Astrocyte of the spinal cord (primary cell): ENCODE results near the gene KLHL30.

Source experiments
- DNase-seq: peaks from one replicate; pipeline ENCODE4 v3.0.0; 2011; ENCODE audit warnings: low read depth, low spot score
- H3K4me3 ChIP-seq: 2 replicates; pipeline ENCODE4 v1.5.1; 2011; ENCODE audit warnings: low read depth, mild to moderate bottlenecking, low read length, moderate library complexity
- in situ Hi-C: cut with HindIII; loops from 2 replicates; pipeline ENCODE4 v1.10.0; 2017; ENCODE audit warnings: low sequenced_read_pairs
- TF ChIP-seq, protein P1 (sequence below): IDR thresholded peaks from 2 replicates; pipeline ENCODE4 v1.5.1; 2012; ENCODE audit warnings: low read depth, mild to moderate bottlenecking, low read length, inconsistent platforms

The KLHL30 gene

DNA sequence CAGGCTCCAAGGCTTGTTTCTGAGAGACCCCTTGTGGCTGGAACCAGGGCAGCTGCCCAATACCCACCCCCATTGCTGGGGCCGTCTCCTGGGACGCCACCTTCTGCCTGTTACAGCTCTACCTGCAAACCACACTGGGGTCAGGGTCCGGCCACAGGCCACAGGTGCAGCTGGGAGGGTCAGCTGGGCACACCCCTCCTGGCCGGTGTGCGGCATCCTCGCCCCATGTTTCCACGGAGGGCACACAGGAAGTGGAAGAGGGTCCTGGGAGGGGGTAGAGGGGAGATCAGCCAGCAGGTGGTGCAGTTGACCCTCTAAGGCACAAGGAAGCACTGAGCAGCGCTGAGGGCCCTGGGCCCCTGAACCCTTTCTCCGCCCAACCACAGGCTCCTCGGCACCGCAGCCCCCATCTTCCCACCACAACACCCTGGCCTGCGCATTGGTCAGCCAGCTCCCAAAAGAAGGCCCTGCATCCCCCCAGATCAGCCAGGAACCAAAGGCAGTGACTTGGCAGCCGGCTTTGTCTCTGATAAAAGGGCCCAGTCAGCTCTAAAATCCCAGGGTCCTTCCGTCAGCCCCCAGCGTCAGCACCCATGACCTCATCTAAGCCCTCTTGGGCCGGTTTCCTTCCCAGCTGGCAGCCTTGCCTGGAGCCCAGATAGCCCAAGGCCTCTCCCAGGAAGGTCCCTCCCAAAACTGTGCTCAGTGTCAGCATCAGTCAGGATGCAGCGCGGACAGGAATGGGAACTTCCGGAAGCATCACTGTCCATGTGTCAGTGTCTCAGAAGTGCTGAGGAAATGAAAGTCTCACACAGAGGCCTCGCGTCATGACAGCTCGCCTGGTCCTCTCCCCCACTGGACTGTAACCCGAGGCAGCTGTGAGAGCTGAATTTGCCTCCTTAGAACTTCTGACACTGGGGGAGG is 22.0 kb downstream of the KLHL30 start:
- TF ChIP-seq, protein P1, sequence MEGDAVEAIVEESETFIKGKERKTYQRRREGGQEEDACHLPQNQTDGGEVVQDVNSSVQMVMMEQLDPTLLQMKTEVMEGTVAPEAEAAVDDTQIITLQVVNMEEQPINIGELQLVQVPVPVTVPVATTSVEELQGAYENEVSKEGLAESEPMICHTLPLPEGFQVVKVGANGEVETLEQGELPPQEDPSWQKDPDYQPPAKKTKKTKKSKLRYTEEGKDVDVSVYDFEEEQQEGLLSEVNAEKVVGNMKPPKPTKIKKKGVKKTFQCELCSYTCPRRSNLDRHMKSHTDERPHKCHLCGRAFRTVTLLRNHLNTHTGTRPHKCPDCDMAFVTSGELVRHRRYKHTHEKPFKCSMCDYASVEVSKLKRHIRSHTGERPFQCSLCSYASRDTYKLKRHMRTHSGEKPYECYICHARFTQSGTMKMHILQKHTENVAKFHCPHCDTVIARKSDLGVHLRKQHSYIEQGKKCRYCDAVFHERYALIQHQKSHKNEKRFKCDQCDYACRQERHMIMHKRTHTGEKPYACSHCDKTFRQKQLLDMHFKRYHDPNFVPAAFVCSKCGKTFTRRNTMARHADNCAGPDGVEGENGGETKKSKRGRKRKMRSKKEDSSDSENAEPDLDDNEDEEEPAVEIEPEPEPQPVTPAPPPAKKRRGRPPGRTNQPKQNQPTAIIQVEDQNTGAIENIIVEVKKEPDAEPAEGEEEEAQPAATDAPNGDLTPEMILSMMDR = peak; percentile 34
- no peak for DNase-seq

DNA sequence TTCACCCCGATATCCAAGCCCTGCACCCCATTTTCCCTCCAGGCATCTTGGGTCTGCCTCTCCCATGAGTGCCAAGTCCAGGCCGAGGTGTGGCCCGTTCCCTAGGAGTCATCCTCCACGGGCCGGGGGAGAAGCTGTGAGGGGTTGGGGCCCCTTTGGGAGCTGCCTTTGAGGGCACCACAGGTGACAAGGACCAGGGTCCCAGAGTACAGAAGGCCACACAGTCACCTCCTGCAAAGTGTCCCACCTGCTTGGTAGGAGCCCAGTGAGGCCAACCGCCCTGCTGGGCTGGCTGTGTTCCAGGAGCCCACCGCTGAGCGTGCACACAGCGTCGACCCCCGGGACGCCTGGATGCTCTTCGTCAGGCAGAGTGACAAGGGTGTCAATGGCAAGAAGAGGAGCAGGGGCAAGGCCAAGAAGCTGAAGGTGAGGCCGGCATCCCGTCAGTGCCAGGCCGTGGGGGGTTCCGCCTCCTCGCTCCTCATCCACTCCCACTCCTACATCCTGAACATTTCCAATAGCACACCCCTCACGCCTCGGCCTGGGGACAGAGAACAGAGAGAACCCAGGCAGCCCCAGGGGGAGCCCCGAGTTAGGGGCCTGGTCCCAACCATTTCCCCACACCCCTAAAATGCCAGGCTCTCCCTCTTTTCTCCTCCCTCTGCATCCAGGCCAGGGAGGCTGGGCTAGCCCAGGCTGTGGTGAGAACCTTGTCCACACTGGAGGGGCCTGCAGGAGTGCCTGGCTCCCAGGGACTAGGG is 23.0 kb downstream of the KLHL30 start:
- no peak for DNase-seq
- H3K4me3 ChIP-seq = no peak overlapping the region
- TF ChIP-seq, protein P1 = no peak
- in situ Hi-C loops = no loop called here

More for the DNA sequence above, 22.0 kb downstream of the KLHL30 start:
- H3K4me3 ChIP-seq = no peak overlapping the region
- in situ Hi-C loops = no loop called here

DNA sequence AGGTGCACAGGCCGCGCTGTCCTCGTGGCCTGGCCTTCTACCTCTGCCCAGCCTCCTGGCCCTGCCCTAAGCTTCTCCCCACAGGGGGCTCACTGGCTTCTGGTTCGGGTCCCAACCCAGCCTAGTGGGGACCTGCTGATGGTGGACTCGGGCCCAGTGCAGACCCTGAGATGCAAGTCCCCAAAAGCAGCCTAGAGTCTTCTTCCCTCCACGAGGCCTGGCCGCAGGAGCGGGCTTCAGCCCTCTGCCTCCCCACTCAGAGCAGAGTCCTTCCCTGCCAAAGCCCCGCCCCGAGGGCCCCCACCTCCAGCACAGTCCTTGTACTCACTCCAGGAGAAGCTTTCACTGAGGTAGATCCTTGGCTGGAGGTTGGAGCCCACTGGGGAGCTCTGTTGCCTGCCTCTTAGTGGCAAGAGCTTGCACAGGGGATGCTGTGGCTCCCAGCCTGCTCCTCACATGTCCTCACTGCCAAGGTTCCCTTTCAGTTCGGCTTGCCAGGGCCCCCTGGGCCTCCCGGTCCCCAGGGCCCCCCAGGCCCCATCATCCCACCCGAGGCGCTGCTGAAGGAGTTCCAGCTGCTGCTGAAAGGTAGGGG is 23.9 kb downstream of the KLHL30 start:
- H3K4me3 ChIP-seq = no peak overlapping the region
- TF ChIP-seq, protein P1 = no peak
- DNase-seq = no peak
- in situ Hi-C loops = no loop called here

DNA sequence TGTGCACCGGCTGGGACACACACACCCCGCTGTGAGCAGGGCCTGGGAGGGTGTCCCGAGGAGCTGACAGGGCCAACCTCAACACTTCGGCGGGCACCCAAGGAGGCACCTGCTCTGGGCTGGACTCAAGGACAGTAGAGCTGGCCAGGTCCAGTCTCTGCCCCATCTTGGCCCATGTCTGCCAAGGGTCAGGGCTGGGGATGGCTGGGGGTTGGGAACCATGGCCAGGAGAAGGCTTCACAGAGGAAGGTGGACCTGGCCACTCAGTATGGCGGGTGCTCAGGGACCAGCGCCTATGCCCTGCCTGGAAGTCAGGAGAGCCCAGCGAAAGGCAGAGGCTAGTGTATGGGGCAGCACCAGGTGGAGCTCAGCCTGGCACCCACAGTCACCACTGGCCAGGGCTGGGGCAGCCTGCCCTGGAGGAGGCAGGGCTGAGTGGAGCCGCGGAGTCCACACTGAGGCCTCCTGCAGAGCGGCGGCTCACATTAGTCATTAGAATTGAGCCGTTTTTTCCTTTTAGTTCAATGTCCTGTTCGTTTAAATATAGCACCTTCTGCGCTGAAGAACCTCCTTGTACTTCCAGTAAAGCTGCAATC is 24.5 kb downstream of the KLHL30 start:
- peak; percentile 57 for DNase-seq
- in situ Hi-C loops = no loop called here
- TF ChIP-seq, protein P1 = no peak
- peak overlapping the region; percentile 17 for H3K4me3 ChIP-seq

DNA sequence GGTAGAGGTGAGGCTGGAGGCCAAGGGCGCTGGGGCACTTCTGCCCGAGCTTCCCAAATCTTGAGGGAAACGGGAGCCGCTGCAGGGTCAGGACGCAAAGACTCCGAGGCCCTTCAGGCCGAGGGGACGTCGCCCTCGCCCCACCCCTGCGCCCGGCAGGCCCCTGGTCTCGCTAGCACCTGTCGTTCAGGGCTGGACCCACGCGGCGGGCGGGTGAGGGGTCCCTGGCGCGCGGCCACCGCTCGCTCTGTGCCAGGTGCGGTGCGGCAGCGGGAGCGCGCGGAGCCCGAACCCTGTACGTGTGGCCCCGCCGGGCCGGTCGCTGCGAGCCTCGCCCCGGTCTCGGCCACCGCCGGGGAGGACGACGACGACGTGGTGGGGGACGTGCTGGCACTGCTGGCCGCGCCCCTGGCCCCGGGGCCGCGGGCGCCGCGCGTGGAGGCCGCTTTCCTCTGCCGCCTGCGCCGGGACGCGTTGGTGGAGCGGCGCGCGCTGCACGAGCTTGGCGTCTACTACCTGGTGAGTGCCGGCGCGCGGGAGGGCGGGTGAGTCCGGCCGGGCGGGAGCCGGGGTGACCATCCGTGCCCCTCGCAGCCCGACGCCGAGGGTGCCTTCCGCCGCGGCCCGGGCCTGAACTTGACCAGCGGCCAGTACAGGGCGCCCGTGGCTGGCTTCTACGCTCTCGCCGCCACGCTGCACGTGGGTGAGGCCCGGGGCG is 25.2 kb downstream of the KLHL30 start:
- in situ Hi-C loops = no loop called here
- peak overlapping the region; percentile 17 for H3K4me3 ChIP-seq
- TF ChIP-seq, protein P1 = no peak

DNA sequence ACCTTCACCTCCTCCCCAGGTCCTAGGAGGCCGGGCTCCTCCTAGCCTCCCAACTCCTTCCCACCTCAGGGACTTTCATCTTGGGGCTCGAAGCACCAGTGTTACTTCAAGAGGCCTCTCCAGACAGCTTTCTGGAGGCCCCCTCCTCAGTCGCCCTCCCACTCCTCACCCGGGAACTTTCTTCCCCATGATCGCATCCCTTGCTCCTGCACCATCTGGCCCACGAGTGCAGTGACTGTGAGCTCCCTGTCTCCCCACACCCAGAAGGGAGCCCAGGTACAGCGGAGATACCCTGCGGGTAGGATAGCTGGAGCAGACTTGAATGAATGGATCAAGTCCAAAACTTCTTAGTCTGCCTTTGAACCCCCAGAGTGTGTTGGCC is 26.4 kb downstream of the KLHL30 start:
- TF ChIP-seq, protein P1 = no peak
- no peak overlapping the region for H3K4me3 ChIP-seq
- in situ Hi-C loops = no loop called here
- no peak for DNase-seq

More for the DNA sequence above, 25.2 kb downstream of the KLHL30 start:
- DNase-seq = no peak
